ENCODE measurements around the gene TRPV5.

- TF ChIP-seq POLR2AphosphoS5 (IDR thresholded peaks at IDR 0.05; ENCODE audit: borderline replicate concordance, low read depth, low read length), result no peak
- no peak for TF ChIP-seq EZH2 (IDR thresholded peaks at IDR 0.05)
Measured at GRCh38 chr7:142897691-142898090, 35.9 kb downstream of the TRPV5 start.

All from SK-N-MC (cell line).